ENCODE measurements around the gene DUSP16. TPM values are rescaled to one million over a fixed set of nuclear protein-coding genes. Genes with fewer than 3 reads are reported as not detected.

Gene DUSP16
- total and polyA plus RNA-seq, 2 experiments from 2014 or later = 11.7 to 59.4 TPM

GRCh38 chr12:12548713-12549112, 13.9 kb downstream of the DUSP16 start:
- no peak for TF ChIP-seq EZH2phosphoT487 (IDR thresholded peaks at IDR 0.05; ENCODE audit: unreplicated experiment)
- TF ChIP-seq POLR2AphosphoS5 (IDR thresholded peaks at IDR 0.05; ENCODE audit: low read depth) = no peak
- TF ChIP-seq ZNF114 (CRISPR knock-in tag; IDR thresholded peaks at IDR 0.05) = no peak
- TF ChIP-seq STAT1 (IDR thresholded peaks at IDR 0.05; ENCODE audit: unreplicated experiment) = no peak
- TF ChIP-seq CTCF (conservative IDR thresholded peaks at IDR 0.05; ENCODE audit: low read depth in 2 of 2) = no peak
- no peak for TF ChIP-seq REST (IDR thresholded peaks at IDR 0.05; ENCODE audit: unreplicated experiment)
- Histone ChIP-seq H3K4me2 (no peak overlapping the region), H3K27ac (ENCODE audit: low read depth) (peak overlapping the region; percentile 58; the same call in 1 of the 2 replicates), H3K79me2 (replicated peaks; ENCODE audit: insufficient read depth) (peaks cover 97% of the 10 kb centered on the region), H2AFZ (no peak overlapping the region), H3K36me3 (ENCODE audit: insufficient read depth) (no peaks in the 10 kb centered on the region), H3K4me3 (no peak overlapping the region), H3K27me3 (ENCODE audit: insufficient read depth) (no peaks in the 10 kb centered on the region), H3K4me1 (ENCODE audit: insufficient read depth) (peaks cover 9% of the 10 kb centered on the region), H3K9me2 (ENCODE audit: insufficient read depth) (no peaks in the 10 kb centered on the region), H4K20me1 (replicated peaks; ENCODE audit: insufficient read depth) (no peaks in the 10 kb centered on the region; the same call in 1 of the 2 replicates), H3F3A (replicated peaks; ENCODE audit: low read depth) (no peaks in the 10 kb centered on the region)
- Mint-ChIP-seq H3K4me1 (peaks cover 21% of the 10 kb centered on the region), H3K27me3 (ENCODE audit: insufficient read depth, low read depth, poor library complexity) (peaks cover 13% of the 10 kb centered on the region), H3K4me3 (no peak overlapping the region), H3K27ac (no peak overlapping the region; the same call in 1 of the 2 replicates), H3K9me3 (no peaks in the 10 kb centered on the region), H3K36me3 (ENCODE audit: low read depth) (peaks cover 21% of the 10 kb centered on the region; the same call in 2 of the 3 replicates)
- DNase-seq (ENCODE audit: low spot score) (no peak), ATAC-seq (peak; percentile 32; the same call in 1 of the 3 replicates)

- Histone ChIP-seq H3K27me3 (ENCODE audit: insufficient read depth) (no peaks in the 10 kb centered on the region), H3K9me2 (ENCODE audit: insufficient read depth) (no peaks in the 10 kb centered on the region), H3K4me3 (no peak overlapping the region), H3K79me2 (replicated peaks; ENCODE audit: insufficient read depth) (peaks cover 95% of the 10 kb centered on the region), H4K20me1 (replicated peaks; ENCODE audit: insufficient read depth) (peaks cover 3% of the 10 kb centered on the region; the same call in 1 of the 2 replicates), H3K4me2 (no peak overlapping the region), H3K36me3 (ENCODE audit: insufficient read depth) (0 out of 2 replicates have a peak, but pooled peaks cover 8% of the 10 kb centered on the region), H3F3A (replicated peaks; ENCODE audit: low read depth) (no peaks in the 10 kb centered on the region), H2AFZ (no peak overlapping the region), H3K4me1 (ENCODE audit: insufficient read depth) (peaks cover 9% of the 10 kb centered on the region), H3K27ac (ENCODE audit: low read depth) (no peak overlapping the region)
- peaks cover 25% of the 10 kb centered on the region for H3K4me1 Mint-ChIP-seq
- H3K4me3 Mint-ChIP-seq = no peak overlapping the region
- ATAC-seq (no peak), DNase-seq (ENCODE audit: low spot score) (no peak)
- H3K27me3 Mint-ChIP-seq (ENCODE audit: insufficient read depth, low read depth, poor library complexity) = peaks cover 10% of the 10 kb centered on the region
- no peak overlapping the region for H3K27ac Mint-ChIP-seq
- H3K9me3 Mint-ChIP-seq = no peaks in the 10 kb centered on the region
- peaks cover 14% of the 10 kb centered on the region; the same call in 2 of the 3 replicates for H3K36me3 Mint-ChIP-seq (ENCODE audit: low read depth)
- TF ChIP-seq ZNF331 (CRISPR knock-in tag; IDR thresholded peaks at IDR 0.05; ENCODE audit: low read depth) (no peak), CREB1 (CRISPR knock-in tag; IDR thresholded peaks at IDR 0.05; ENCODE audit: low read depth) (no peak), ZNF462 (CRISPR knock-in tag; IDR thresholded peaks at IDR 0.05) (no peak), NANOG (IDR thresholded peaks at IDR 0.05; ENCODE audit: borderline replicate concordance) (no peak), ZNF114 (CRISPR knock-in tag; IDR thresholded peaks at IDR 0.05) (no peak), EZH2phosphoT487 (IDR thresholded peaks at IDR 0.05; ENCODE audit: unreplicated experiment) (no peak), STAT1 (IDR thresholded peaks at IDR 0.05; ENCODE audit: unreplicated experiment) (no peak)
These were observed 16.3 kb downstream of the DUSP16 start for GRCh38 chr12:12546314-12546772.

Measured in GM23338 (cell line).